HG02970 (cell line): ENCODE measurements around the gene NPHP4.

Source experiments
- ATAC-seq: cut with Tn5 transposase; IDR thresholded peaks from one replicate; pipeline ENCODE4 v1.9.1; 2021; ENCODE audit warnings: mild to moderate bottlenecking, moderate library complexity, moderate number of reproducible peaks; ENCODE audit not compliant: unreplicated experiment, low FRiP score

NPHP4 gene

GRCh38 chr1:5992026-5992813 lies at the start of gene NPHP4:
TSS of gene NPHP4 (minus strand) at chr1:5992425. CDS start at chr1:5986289, 6,136 bp downstream.
- ATAC-seq = peak; percentile 91

GRCh38 chr1:6041432-6042062 lies 49.3 kb upstream of the NPHP4 start:
- no peak for ATAC-seq

DNA sequence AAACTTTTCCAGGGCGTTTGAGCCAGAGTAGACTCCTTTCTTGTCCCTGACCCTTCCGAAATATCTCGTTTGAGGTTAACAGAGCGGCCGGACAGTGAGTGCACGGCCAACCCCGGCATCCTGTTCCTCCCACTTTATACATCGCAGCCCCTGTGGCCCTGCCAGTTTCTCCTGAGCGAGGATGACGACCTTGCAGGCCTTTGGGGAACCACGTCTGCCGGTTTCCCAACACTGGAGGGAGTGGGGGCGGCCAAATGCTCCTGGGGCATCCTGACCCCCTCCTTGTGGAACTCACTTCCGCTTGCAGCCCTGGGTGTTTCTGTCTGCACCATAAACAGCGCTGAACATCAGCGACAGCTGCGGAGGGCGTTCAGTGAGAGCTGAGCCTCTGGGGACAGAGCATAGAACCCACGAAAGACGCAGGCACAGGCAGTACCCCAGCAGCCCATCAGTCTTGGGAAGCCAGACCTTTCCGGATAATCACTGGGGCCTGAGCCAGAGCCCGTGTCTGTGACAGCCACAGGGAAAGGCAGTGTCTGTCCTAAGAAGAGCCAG lies 48.7 kb upstream of the NPHP4 start:
- no peak for ATAC-seq

DNA sequence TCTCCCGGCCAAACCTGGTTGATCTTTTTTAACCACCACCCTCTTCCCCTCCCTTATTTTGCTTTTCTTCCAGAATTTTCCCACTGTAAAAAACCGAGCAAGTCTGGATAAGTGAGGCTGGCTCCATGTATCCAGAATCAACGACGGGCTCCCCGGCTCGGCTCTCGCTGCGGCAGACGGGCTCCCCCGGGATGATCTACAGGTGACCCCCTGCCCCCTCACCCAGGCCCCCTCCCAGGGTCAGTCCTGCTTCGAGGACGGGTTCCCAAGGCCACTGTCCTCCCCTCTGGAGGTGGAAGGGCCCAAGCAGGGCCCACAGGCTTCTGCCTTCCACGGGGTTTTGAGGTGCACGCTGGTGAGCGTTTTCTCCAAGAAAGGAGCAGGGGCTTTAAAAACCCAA lies 48.2 kb upstream of the NPHP4 start:
- ATAC-seq = no peak

DNA sequence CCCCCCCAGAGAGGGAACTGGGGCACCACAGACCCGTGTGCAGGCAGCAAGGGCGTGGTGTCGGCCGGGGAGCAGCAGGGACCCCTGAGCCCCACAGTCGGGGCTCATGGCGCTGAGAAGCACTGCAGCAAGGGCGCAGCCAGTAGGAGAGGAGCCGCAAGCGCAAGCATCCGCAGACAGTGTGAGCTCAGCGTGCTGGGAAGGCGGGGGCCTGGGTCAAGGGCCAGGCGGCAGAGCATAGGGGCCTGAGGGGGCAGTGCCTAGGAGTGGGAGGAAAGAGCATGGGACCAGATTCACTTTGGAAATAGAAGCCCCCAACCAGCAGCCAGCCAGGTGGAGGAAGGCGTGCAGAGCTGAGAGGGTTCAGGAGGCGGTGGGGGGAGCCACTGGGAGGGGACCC lies 46.8 kb upstream of the NPHP4 start:
- no peak for ATAC-seq

GRCh38 chr1:6038603-6039002 lies 46.4 kb upstream of the NPHP4 start:
- ATAC-seq = no peak

GRCh38 chr1:6037338-6037762 lies 45.1 kb upstream of the NPHP4 start:
- no peak for ATAC-seq

DNA sequence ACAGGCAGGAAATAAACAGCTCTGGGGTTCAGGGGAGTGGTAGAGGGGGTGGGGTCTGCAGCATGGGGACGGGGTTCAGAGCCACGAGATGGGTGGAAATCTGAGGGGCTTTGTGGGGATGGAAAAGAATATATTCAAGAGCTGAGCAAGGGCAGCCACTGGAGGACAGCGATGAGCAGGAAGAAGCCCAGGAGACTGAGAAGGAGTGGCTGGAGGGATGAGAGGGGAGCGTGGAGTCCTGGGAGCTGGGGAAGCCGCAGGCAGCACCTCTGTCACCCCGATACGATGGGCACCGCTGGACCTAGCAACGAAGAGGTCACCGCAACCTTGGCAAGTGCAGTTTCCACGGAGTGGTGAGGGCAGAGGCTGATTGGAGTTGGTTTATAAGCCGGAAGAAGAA lies 43.5 kb upstream of the NPHP4 start:
- ATAC-seq = no peak

GRCh38 chr1:6035303-6035702 lies 43.1 kb upstream of the NPHP4 start:
- no peak for ATAC-seq

- ATAC-seq = no peak
These were observed 42.5 kb upstream of the NPHP4 start for GRCh38 chr1:6034750-6035096.

DNA sequence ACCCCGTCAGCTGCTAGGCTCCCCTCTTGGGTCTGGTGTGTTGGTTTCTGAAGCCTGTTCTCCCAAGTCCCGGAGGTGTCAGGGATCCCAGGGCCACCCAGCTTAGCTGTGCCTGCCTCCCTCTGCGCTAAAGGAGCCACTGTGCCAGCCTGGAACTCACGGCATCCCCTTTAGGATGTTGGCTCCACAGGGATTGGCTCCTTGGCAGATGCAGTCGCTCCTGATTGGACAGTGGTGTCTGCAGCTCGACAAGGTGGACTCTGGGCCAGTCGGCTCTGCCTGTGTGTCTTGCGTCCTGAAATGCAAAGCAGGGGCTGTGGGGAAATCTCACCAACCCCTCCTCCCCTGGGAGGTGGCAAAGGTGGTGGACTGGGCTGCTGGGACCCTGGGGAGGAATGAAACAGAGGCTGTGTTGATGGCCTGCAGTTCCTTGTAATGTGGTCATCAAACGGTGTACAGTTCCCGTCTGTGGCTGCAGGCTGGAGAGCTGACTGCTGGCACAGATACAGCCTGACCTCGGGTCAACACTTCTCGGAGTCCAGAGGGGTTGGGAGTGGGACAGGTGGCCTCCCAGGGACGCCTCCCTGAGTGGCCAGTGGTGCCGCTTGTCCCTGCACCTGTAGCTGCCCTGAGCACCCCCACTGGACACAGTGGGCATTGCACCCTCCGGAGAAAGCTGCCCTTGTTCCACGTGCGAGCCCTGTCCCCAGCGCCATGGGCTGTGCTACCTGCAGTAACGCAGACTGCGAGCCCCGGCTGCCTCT lies 41.9 kb upstream of the NPHP4 start:
- no peak for ATAC-seq

GRCh38 chr1:6033124-6033523 lies 40.9 kb upstream of the NPHP4 start:
- no peak for ATAC-seq

GRCh38 chr1:6030547-6031261 lies 38.5 kb upstream of the NPHP4 start:
- ATAC-seq = no peak

GRCh38 chr1:6030132-6030531 lies 37.9 kb upstream of the NPHP4 start:
- ATAC-seq = no peak

DNA sequence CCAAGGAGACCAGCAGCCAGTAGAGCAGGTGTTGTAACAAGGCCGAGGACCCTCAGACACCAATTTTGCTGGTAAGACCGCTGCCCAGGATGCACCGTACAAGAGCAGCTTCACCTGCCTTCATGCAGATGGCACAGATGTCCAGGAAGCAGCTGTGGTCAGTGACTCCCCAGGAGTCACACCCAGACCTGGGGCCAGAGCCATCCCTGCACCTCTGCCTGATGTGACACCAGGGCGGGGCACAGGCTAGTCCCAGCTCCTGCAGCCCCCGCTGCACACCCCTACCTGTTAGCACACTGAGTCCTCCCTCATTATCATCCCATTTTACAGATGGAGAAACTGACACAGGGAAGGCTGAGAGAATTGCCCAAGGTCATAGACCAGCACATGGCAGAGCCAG lies 37.1 kb upstream of the NPHP4 start:
- ATAC-seq = no peak

- no peak for ATAC-seq
These were observed 36.0 kb upstream of the NPHP4 start for GRCh38 chr1:6028042-6028850.

- ATAC-seq = no peak
These were observed 35.4 kb upstream of the NPHP4 start for GRCh38 chr1:6027591-6027990.

DNA sequence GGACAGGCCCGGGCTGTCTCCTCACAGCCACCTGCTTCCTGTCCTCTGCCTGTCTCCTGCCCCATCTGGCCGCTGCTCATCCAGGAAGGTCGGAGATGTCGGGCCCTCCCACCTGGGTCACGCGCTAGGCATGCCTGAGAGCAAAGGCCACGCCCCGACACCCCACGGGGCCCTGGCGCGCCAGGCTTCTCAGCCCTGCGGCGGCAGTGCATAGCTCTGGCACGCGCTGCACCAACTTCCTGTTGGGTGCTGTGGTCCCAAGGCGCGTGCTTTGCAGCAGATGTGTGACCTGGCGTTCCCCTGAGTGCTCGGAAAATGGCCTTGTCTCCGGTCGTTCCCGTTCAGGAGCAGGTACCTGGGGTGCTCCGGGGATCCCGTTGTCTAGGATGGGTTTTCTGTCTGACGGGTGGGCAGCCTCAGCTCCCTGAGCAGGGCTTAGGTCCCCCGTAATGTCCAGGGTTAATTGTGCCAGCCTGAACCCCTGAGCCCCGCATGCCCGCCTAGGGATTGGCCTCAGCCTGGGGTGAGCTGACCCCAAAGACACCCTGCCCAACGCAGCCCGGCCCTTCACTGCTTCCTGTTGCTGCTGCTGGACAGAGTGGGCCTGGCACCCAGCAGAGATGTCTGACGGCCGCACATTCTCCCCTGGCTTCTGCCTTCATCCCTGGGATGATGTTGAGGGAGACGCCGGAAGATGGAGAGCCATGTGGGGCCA lies 34.0 kb upstream of the NPHP4 start:
- peak; percentile 79 for ATAC-seq
